Inferior parietal cortex (tissue), 1 donor: ENCODE data around the gene SVOP.
A peak's percentile ranks its signal among the peaks of the same experiment; 100 is the strongest.

Experiments used
- DNase-seq: peaks from one replicate; pipeline ENCODE4 v3.0.0-alpha.2; 2016; ENCODE audit errors: extremely low spot score

Gene SVOP

DNA sequence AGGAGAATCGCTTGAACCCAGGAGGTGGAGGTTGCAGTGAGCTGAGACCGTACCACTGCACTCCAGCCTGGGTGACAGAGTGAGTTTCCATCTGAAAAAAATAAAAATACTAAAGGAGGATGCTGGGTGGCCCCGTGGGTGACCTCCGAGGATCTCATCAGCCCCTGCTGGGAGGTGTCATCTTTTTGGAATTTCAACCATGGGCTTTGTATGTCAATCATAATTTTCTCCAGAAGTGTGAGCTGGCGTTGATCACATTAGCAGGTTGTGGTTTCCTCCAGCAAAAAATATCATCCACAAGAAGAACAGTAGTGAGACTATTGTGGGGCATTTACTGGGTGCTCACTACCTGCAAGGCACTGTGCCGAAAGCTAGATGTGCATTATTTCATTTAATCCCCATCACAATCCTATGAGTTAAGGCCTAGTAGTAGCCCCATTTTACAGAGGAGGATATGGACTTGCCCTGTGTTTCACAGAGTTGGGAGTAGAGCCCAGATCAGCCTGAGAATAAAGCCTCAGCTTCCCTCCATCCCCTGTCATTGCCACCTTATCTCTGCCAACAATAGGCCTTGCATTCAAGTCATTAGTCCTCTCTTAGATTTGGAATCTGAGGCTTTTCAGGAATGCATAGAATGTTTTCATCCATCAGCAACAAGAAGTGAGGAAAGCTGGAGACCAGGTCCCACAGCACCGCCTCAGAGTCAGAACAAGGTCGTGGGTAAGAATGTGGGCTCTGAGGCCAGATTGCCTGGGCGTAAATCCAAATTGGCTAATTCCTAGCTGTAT, 39.8 kb downstream of the SVOP start:
- no peak for DNase-seq

DNA sequence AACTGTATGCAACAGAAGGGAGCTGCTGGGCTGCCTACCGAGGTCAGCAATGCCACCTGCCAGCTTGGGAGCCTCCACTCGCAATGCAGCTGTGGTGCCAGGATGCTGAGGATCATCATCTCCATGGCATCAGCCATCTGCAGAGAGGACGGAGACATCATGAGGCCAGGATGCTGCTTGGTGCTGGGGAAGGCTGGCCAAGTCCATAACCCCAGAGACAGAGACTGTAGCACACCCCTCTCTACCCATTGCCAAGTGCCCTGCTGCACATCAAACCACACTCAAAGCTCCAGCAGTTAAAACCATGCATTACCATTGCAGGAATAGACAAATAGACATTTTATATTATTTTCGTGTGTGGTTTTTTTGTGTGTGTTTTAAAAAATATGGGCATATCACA, 43.5 kb downstream of the SVOP start:
- DNase-seq = no peak

DNA sequence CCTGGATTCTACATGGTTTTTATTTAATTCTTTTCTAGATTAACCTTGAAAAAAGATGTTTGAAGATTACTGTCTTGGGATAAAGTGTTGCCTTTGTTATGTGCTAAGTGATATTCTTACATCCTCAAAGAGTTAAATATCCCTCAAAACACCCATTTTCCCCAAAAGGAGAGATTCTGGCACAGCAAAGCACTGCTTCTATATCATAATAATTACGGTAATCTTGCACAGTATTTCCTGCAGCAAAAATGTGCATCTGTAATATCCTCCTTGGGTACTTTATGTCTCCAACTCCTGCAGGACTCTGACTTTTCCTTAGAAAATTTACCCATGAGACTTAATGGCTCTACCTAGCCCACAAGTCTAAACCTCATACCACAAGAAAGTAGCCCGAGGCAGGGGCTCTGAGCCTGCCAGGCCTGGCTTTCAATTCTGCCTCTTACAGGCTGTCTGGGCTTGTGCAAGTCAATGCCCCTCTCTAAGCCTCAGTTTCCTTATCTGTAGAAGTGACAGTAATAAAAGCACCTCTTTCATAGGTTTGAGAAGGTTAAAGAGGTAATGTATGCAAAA, 45.8 kb downstream of the SVOP start:
- no peak for DNase-seq

DNA sequence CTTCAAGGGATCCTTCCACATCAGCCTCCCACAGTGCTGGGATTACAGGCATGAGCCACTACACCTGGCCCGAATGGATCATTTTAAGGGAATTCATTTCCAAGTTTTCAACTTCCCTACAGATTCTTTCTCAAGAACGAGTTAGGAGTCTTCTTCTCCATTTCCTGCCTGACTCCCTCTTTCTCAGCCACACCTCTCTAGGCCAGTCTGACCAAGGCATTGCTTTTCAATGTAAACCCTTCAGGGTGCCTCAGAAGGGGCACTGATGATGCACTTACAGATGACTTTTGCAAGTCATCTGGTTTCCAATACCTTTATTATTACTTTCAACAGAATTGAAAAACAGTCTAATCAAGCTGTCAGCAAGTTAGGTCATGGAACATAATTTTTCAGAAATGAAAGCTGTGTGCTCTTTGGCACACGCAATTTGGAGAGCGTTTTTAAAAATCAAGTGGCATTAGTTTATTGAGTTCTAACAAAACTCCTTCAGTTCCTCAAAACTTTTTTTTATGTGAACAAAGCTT, 47.2 kb downstream of the SVOP start:
- no peak for DNase-seq

DNA sequence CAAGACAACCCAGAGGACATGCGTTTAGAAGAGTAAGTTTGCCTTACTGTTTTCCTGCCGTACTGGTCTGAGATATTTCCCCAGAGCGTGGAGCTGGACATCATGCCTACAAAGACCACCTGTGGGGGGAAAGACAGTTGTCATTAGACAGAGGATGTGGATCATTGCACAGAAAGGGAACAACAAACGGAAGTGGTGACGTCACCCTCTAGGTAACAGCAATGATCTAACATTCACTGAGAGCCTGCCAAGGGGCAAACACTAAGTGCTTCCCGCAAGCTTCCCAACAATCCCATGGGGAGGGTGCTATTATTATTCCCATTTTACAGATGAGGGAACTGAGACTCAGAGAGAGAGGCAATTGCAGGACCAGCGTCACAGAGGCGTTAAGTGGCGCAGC, 48.5 kb downstream of the SVOP start:
- no peak for DNase-seq

DNA sequence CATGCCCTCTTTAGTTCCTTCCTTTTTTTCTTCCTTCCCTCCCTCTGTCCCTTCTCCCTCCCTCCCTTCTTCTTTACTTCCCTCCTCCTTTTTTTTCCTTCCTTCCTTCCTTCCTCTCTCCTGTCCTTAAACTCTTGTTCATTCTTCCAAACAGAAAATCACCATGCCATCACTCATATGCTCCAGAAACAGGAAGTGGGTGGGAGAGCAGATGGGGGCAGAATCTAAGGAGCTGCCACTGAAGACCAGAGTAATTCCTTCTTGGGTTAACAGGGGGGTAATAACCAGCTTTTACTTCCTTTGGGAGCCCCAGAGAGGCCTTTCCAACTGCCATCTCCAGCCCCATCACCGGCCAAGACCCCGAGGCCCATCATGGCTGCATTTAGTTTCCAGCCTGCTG, 51.2 kb downstream of the SVOP start:
- no peak for DNase-seq

DNA sequence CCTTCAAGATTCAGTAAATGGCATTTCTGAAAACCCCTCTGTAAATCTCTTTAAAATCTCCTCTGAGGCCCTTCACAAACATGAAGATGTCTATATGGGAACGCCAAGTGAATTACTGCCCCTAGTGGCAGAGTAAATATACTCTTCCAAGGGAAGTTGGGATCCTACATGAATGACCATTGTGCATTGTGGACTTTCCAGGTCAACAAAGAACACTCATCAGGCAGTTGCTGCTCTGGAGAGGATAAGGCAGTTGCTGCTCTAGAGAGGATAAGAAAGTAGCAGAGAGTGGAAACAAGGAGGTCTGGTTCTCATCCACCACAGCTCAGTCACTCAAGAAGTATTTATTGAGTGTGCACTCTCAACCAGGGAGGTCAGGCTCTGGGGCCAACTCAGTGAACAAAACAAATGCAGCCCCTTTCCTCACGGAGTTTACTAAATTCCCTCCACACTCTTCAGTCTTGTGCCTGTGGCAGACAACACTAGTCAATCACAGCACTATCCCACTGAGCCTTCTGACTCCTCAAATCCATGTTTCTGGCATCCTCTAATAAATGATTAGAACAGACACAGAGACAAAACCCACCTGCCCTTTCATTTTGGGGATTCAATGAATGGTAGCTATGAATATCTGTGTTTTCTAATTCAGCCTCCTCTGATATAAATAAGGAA, 52.9 kb downstream of the SVOP start:
- DNase-seq = no peak

DNA sequence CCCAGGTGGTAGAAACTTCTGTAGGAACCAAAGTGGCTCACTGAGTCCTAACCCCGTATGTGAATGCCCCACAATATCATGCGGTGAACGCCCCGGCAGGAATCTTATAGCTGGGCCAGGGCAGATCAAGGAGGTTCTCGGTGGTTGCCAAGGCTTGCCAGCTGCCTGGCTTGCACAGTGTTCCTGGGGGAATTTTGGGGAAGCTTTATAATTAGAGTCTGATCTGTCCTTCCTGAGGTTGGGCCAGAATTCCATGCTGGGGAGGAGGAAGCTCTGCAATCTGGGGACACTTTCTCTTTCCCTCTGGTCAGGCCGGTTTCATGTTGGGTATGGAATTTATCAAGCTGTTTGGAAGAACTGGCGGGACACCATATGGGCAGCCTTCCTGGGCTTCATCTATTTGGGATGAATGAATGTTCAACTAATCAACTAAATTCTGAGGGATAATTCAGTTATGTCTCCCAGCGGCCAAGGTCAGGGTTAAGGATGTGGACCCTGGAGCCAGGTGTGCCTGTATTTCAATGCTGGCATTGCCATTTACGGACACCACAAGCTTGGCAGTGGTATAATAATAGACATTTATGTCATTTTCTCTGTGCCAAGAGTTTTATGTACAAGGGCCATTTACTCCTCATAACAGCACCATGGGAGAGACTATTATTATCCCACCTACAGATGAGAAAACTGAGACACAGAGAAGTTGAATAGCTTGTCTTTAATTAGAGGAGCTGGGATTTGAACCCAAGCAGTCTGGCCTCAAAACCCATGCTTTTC, 54.3 kb downstream of the SVOP start:
- no peak for DNase-seq

DNA sequence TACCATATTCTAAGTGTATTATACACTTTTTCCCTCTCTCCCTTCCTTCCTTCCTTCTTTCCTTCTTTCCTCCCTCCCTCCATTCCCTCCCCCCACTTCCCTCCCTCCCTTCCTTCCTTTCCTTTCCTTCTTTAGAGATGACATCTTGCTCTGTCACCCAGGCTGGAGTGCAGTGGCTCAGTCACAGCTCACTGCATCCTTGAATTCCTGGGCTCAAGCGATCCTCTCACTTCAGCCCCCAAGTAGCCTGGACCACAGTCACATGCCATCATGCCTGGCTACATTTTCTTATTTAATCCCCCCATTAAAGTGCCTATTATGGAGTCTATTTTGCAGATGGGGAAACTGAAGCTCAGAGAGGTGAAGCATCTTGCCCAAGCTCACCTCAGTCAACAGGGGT, 55.0 kb downstream of the SVOP start:
- no peak for DNase-seq

DNA sequence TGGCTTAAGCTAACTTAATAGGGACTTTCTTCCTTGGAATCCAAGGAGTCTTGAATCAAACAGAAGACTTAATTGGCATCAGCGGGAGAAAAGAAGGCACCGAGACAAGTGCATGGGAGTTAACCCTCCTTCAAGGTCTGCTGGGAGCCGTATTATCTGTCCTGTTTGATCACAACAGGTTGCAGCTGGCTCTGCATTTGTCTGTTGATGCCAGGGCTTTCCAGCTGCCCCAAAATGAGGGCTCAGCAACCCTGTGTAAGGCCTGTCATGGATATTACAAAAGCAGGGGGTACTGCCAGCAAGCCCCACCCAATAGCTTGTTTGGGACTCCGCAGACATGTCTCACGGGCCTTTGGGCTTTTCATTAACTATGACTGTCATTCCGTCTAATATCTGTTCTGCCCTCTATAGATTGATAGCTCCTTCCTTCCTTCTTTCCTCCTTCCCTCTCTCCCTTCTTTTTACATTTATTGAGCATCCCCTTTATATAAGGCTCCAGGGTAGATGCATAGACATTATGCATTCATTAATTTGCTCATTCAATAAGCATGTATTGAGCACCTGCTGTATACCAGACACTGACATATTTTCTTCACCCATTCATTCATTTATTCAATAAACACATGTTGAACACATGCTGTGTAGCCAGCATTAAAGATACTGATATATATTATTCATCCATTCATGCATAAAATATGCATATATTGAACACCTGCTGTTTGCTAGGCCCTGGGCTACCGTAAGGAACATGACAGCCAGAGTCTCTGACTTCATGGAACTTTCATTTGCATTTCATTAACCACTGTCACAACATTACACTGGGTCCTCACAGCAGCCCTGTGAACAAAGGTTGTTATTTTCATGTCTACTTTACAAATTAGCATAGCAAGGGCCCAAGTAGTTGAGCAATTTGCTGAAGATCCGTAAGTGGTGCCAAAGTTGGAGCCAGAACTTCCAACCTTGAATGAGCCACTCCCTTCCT, 56.2 kb downstream of the SVOP start:
- no peak for DNase-seq

DNA sequence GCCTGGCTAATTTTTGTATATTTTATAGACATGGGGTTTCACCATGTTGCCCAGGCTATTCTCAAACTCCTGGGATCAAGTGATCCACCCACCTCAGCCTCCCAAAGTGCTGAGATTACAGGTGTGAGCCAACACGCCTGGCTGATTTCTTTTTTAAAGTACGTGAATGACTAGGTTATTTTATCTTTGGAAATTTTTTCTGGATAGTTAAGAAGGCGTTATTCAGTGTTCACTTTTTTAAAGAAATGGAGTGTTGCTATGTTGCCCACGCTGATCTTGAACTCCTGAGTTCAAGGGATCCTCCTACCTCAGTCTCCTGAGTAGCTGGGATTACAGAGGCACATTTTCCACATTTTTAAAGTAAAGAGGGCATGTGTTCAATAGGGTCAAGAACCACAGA, 58.6 kb downstream of the SVOP start:
- no peak for DNase-seq

DNA sequence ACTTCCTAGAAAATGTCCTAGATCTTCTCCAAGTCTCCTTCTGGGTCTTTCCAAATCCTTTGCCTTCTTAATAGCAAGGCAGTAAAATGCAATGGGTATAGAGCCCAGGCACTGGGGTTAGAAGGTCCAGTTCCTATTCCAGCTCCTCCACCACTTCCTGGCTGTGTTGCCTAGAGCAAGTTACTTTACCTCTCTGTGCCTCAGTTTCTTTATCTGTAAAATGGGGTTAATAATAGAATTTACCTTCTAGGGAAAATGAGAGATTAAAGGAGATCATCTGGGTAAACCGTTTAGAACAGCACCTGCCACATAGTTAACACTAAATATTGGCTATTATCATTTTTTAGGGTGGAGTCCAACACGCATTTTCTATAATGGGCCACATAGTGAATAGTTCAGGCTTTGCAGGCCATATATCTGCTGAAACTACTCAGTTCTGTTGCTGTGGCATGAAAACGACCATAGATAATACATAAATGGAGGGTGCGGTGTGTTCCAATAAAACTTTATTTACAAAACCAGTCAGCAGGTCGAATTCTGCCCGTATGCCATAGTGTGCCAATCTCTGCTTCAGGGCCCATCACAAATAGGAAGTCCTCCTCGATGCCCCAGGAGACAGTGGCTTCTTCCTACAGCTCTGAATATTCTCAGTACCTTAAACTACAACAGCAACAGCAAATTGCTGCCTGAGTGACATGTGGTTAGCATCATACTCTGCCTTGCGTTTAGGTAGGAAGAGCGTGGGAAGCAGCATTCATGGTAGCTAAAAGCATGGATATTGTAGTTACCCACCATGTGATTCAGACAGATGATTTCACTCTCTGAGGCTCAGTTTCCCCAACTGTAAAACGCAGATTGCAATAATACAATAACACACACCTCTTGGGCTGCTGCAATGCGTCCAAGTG, 60.9 kb downstream of the SVOP start:
- no peak for DNase-seq

DNA sequence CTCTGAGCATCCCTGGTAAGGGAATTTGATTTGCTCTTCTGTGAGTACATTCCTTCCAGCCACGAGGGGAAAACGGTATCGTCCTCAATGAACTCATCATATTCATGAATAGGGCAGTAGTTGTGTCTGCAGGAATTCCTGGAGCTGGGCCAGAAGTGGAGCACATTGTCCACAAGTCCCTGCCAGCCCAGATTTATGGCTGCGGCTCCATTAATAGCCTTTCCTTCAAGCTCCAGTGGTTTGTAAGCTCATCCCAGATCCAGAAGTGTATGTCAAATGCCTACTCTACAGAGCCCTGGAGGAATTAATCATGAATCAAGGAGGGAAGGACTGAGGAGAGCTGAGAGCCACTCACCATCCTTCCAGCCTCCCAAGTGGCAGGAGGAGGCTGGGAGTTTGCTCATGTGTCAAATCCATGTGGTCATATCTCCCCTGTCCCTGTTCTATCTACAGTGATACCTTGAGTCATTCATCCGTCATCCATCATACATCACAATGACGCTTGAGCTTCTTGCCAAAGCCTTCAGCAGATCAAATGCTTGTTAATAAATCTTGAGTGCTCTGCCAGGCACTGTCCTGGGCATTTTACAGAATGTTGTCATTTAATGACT, 65.5 kb downstream of the SVOP start:
- DNase-seq = no peak

DNA sequence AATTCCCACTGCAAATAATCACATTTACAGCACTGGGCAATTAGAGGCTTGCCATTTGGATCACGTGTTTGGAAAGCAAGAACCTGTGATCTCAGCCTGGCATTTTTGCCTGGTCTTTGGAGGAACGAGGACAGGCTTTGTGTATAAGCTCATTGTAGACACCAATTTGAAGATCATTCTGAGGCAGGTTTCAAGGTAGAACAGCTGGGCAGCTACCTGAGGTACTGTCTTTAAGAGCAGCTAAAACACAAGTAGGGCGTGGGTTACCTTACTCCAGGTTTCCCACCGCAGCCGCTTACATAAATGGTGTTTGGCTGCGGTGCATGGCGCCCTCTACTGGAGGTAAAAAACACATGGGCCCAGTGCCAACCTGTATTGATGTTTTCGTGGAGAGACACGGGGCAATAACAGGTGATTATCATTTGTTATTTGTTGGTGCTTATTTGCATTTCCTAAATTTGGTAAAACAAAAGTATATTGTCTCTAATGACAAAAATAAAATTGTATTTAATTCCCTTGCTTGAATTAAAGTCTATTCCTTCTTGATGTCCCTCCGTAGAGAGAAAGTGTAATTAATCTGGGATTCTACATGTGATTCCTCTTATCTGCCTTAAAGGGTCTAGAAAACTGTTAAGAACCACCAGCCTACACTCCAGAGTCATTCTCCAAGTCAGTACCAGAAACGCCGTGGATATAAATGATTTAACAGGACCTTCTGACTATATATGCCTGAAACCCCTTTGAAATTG, 69.7 kb downstream of the SVOP start:
- peak; percentile 86 for DNase-seq

DNA sequence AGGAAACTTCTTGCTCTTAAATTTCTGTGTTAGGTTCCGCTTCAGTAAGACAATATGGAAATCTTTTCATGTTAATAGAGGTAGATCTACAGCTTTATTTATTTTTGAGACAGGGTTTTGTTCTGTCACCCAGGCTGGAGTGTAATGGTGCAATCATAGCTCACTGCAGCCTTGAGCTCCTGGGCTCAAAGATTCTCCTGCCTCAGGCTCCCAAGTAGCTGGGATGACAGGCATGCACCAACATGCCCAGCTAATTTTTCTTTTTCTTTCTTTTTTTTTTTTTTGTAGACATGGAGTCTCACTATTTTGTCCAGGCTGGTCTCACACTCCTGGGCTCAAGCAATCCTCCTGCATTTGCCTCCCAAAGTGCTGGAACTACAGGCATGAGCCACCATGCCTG, 70.9 kb downstream of the SVOP start:
- no peak for DNase-seq

DNA sequence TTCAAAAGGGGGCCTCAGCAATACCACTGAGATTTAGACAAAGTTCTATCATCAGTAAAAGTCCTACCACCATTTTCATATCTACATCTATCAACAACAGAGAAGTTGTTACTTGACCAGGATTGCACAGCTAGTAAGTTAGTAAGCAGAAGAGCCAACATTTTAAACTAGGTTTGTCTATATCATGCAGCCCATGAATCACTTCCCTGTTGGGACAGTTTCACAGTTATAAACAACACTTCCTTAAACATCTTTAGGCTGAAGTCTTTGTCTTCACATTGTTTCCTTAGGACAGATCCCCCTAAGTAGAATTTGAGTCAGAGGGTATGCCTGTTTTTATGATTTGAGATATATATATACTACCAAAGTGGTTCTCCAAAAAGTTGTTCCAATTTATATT, 72.5 kb downstream of the SVOP start:
- no peak for DNase-seq

DNA sequence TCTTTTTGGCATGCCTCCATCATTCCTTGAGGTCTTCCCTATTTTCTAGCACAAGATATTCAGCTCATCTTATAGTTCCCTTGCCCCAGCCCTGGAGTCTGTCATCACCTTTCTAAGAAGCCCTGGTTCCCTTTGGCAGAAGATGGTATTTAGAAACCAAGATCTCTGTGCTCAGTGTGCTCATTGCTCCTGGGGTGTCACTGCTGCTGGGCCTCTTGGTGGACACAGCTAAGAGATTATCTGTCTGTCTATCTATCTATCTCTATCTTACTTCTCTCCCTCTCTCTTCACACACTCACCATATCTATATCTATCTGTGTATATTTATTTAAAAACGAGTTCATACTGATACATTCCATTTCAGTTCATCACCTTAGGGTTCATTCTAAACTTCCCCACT, 73.8 kb downstream of the SVOP start:
- DNase-seq = no peak

DNA sequence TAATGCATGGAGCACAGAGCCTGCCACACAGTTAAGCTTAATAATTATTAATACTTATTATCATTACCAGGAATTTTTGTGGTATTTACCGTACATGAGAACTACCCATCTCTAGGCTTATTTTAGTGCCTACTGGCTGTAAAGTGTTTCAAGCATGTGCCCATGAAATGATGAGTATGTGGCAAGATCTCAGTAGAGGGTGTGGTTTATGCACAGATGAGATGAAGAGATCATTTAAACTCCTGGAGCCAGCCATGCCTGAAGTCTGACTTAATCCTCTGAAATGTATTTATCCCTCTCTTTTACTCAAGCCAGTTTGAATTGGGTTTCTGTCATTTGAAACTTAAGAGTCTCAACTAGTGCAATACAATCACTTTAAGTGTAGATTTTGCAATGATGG, 80.7 kb downstream of the SVOP start:
- DNase-seq = no peak

DNA sequence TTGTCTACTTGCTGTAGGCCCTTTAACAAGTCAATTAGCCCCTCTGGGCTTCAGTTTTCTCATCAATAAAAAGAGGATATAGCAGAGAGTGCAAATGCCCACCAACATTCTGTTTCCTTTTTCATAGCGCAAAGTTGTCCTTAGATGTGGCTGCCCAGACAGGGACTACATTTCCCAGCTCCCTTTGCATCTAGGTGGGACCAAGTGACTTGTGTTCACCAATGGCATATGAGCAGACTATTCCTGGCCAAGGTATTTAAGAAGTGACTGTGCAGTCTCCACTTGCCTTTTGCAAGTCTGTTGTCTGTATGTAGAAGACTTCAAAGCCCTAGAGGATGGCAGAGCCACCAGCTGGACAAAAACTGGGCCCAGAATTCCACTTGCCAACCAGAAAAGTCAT, 81.3 kb downstream of the SVOP start:
- DNase-seq = peak; percentile 7
